ENCODE measurements around the gene TXNRD2.
"Not testable (repeated sequence)": the region's sequence is repeated elsewhere in the genome, so short reads cannot be mapped to it uniquely, and the experiment has no call there.

TXNRD2 gene

DNA sequence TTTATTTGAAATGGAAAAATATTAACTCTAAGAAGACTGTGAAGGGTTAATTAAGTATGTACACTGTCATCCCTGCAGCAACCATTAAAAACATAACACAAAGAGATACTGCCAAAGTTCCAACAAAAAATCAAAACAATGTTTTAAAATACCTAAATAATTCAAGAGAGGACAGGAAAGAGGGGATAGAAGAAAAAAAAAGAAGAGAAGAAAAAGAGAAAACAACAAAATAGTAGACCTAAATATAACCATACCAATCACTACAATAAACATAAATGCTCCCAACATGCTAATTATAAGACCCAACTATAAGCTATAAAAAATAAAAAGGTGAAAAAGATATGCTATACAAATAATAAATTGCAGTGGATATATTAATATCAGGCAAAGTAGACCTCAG lies 107.0 kb downstream of the TXNRD2 start:
- Histone ChIP-seq H3K4ac (ENCODE audit: low read depth in 1 of 2, low read length in 2 of 2) (no peak overlapping the region), H4K91ac (ENCODE audit: low read length) (no peak overlapping the region), H3K18ac (ENCODE audit: low read depth in 1 of 2, low read length in 2 of 2) (no peak overlapping the region), H3K36me3 (ENCODE audit: control insufficient read depth in 1 of 2, insufficient read depth in 2 of 2, low read depth in 1 of 2, low read length in 2 of 2) (no peaks in the 10 kb centered on the region), H3K4me1 (ENCODE audit: control insufficient read depth, insufficient read depth, low read depth, low read length) (no peaks in the 10 kb centered on the region), H3K14ac (ENCODE audit: low read length in 2 of 2) (no peak overlapping the region), H2AK5ac (ENCODE audit: low read length, severe bottlenecking) (no peak overlapping the region), H2BK12ac (ENCODE audit: low read length in 2 of 2) (no peak overlapping the region), H2BK15ac (ENCODE audit: low read depth, poor library complexity, severe bottlenecking) (no peak overlapping the region), H3K4me2 (ENCODE audit: low read length, poor library complexity, severe bottlenecking) (no peak overlapping the region), H3K9ac (ENCODE audit: low read length) (no peak overlapping the region), H3K27ac (ENCODE audit: low read length, poor library complexity, severe bottlenecking) (no peak overlapping the region), H3K4me3 (ENCODE audit: insufficient read depth in 1 of 2, low read depth in 1 of 2, low read length in 2 of 2) (no peak overlapping the region), H2BK5ac (ENCODE audit: low read depth, low read length, poor library complexity, severe bottlenecking) (no peak overlapping the region), H3K9me3 (ENCODE audit: control insufficient read depth, low read length) (no peaks in the 10 kb centered on the region), H4K8ac (ENCODE audit: low read length) (no peak overlapping the region), H2BK120ac (ENCODE audit: low read depth, low read length) (no peak overlapping the region), H3K79me1 (replicated peaks; ENCODE audit: low read length, poor library complexity, severe bottlenecking) (peaks cover 9% of the 10 kb centered on the region), H2AFZ (ENCODE audit: low read depth, low read length) (no peak overlapping the region), H3K27me3 (ENCODE audit: control insufficient read depth in 1 of 2, insufficient read depth in 1 of 2, low read length in 2 of 2) (no peaks in the 10 kb centered on the region), H3K23ac (ENCODE audit: low read length in 2 of 2) (no peak overlapping the region)
- no peak for DNase-seq

DNA sequence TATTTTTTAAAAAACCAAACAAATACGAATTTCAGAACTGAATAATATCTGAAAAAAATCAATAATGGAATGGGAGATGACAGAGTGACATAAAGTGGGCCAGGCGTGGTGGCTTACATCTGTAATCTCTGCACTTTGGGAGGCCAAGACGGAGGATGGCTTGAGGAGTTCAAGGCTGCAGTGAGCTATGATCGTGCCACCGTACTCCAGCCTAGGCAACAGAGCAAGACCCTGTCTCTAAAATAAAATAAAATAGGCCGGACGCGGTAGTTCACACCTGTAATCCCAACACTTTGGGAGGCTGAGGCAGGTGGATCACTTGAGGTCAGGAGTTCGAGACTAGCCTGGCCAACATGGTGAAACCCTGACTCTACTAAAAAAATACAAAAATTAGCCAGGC lies 108.3 kb downstream of the TXNRD2 start:
- not testable (repeated sequence) for H3K79me1 ChIP-seq (replicated peaks; ENCODE audit: low read length, poor library complexity, severe bottlenecking); H3K27me3 ChIP-seq (ENCODE audit: control insufficient read depth in 1 of 2, insufficient read depth in 1 of 2, low read length in 2 of 2); H2BK12ac ChIP-seq (ENCODE audit: low read length in 2 of 2); H3K9me3 ChIP-seq (ENCODE audit: control insufficient read depth, low read length); H4K91ac ChIP-seq (ENCODE audit: low read length); H3K18ac ChIP-seq (ENCODE audit: low read depth in 1 of 2, low read length in 2 of 2); H4K8ac ChIP-seq (ENCODE audit: low read length); H3K14ac ChIP-seq (ENCODE audit: low read length in 2 of 2); H3K27ac ChIP-seq (ENCODE audit: low read length, poor library complexity, severe bottlenecking); H3K4me2 ChIP-seq (ENCODE audit: low read length, poor library complexity, severe bottlenecking); H2AFZ ChIP-seq (ENCODE audit: low read depth, low read length); DNase-seq; H2AK5ac ChIP-seq (ENCODE audit: low read length, severe bottlenecking); H3K4me3 ChIP-seq (ENCODE audit: insufficient read depth in 1 of 2, low read depth in 1 of 2, low read length in 2 of 2); H3K9ac ChIP-seq (ENCODE audit: low read length); H3K4ac ChIP-seq (ENCODE audit: low read depth in 1 of 2, low read length in 2 of 2); H3K23ac ChIP-seq (ENCODE audit: low read length in 2 of 2); H2BK15ac ChIP-seq (ENCODE audit: low read depth, poor library complexity, severe bottlenecking); H2BK120ac ChIP-seq (ENCODE audit: low read depth, low read length); H3K4me1 ChIP-seq (ENCODE audit: control insufficient read depth, insufficient read depth, low read depth, low read length); H2BK5ac ChIP-seq (ENCODE audit: low read depth, low read length, poor library complexity, severe bottlenecking); H3K36me3 ChIP-seq (ENCODE audit: control insufficient read depth in 1 of 2, insufficient read depth in 2 of 2, low read depth in 1 of 2, low read length in 2 of 2)
- WGBS: 86% methylated on average over 7 of the region's 9 CpGs

GRCh38 chr22:19832476-19833108 lies 109.0 kb downstream of the TXNRD2 start:
- Histone ChIP-seq H3K4me3 (ENCODE audit: insufficient read depth in 1 of 2, low read depth in 1 of 2, low read length in 2 of 2) (no peak overlapping the region), H2AK5ac (ENCODE audit: low read length, severe bottlenecking) (no peak overlapping the region), H3K27me3 (ENCODE audit: control insufficient read depth in 1 of 2, insufficient read depth in 1 of 2, low read length in 2 of 2) (no peaks in the 10 kb centered on the region), H3K23ac (ENCODE audit: low read length in 2 of 2) (no peak overlapping the region), H2BK120ac (ENCODE audit: low read depth, low read length) (no peak overlapping the region), H3K27ac (ENCODE audit: low read length, poor library complexity, severe bottlenecking) (no peak overlapping the region), H3K18ac (ENCODE audit: low read depth in 1 of 2, low read length in 2 of 2) (no peak overlapping the region), H3K9ac (ENCODE audit: low read length) (no peak overlapping the region), H2AFZ (ENCODE audit: low read depth, low read length) (no peak overlapping the region), H3K4me2 (ENCODE audit: low read length, poor library complexity, severe bottlenecking) (no peak overlapping the region), H3K36me3 (ENCODE audit: control insufficient read depth in 1 of 2, insufficient read depth in 2 of 2, low read depth in 1 of 2, low read length in 2 of 2) (no peaks in the 10 kb centered on the region), H2BK12ac (ENCODE audit: low read length in 2 of 2) (no peak overlapping the region), H2BK5ac (ENCODE audit: low read depth, low read length, poor library complexity, severe bottlenecking) (no peak overlapping the region), H3K14ac (ENCODE audit: low read length in 2 of 2) (no peak overlapping the region), H3K79me1 (replicated peaks; ENCODE audit: low read length, poor library complexity, severe bottlenecking) (peaks cover 12% of the 10 kb centered on the region), H4K8ac (ENCODE audit: low read length) (no peak overlapping the region), H3K4ac (ENCODE audit: low read depth in 1 of 2, low read length in 2 of 2) (no peak overlapping the region), H4K91ac (ENCODE audit: low read length) (no peak overlapping the region), H3K9me3 (ENCODE audit: control insufficient read depth, low read length) (no peaks in the 10 kb centered on the region), H2BK15ac (ENCODE audit: low read depth, poor library complexity, severe bottlenecking) (no peak overlapping the region), H3K4me1 (ENCODE audit: control insufficient read depth, insufficient read depth, low read depth, low read length) (no peaks in the 10 kb centered on the region)
- no peak for DNase-seq
- 97% methylated on average over 7 of the region's 7 CpGs for WGBS

DNA sequence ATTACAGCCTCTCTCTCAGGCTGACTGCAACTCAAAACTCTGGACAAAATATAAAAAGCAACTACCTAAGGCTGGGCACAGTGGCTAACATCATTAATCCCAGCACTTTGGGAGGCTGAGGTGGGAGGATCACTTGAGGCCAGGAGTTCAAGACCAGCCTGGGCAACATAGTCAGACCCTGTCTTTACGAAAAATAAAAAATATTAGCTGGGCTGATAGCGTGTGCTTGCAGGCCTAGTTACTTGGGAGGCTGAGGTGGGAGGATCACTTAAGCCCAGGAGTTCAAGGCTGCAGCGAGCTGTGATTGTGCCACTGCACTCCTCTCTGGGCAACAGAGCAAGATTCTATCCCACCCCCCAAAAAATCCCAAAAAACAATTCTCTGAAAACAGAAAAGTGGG lies 109.6 kb downstream of the TXNRD2 start:
- not testable (repeated sequence) for H4K8ac ChIP-seq (ENCODE audit: low read length); H3K27ac ChIP-seq (ENCODE audit: low read length, poor library complexity, severe bottlenecking); H3K4me1 ChIP-seq (ENCODE audit: control insufficient read depth, insufficient read depth, low read depth, low read length); H3K9me3 ChIP-seq (ENCODE audit: control insufficient read depth, low read length); H3K4ac ChIP-seq (ENCODE audit: low read depth in 1 of 2, low read length in 2 of 2); H2AFZ ChIP-seq (ENCODE audit: low read depth, low read length); H3K14ac ChIP-seq (ENCODE audit: low read length in 2 of 2); H3K4me3 ChIP-seq (ENCODE audit: insufficient read depth in 1 of 2, low read depth in 1 of 2, low read length in 2 of 2); H3K23ac ChIP-seq (ENCODE audit: low read length in 2 of 2); H2AK5ac ChIP-seq (ENCODE audit: low read length, severe bottlenecking); H4K91ac ChIP-seq (ENCODE audit: low read length); H3K27me3 ChIP-seq (ENCODE audit: control insufficient read depth in 1 of 2, insufficient read depth in 1 of 2, low read length in 2 of 2); H3K36me3 ChIP-seq (ENCODE audit: control insufficient read depth in 1 of 2, insufficient read depth in 2 of 2, low read depth in 1 of 2, low read length in 2 of 2); H3K9ac ChIP-seq (ENCODE audit: low read length); H3K4me2 ChIP-seq (ENCODE audit: low read length, poor library complexity, severe bottlenecking); DNase-seq; H2BK5ac ChIP-seq (ENCODE audit: low read depth, low read length, poor library complexity, severe bottlenecking); H2BK120ac ChIP-seq (ENCODE audit: low read depth, low read length); H3K18ac ChIP-seq (ENCODE audit: low read depth in 1 of 2, low read length in 2 of 2); H2BK12ac ChIP-seq (ENCODE audit: low read length in 2 of 2); H2BK15ac ChIP-seq (ENCODE audit: low read depth, poor library complexity, severe bottlenecking)
- 80% methylated on average over 2 of the region's 3 CpGs for WGBS
- H3K79me1 ChIP-seq (replicated peaks; ENCODE audit: low read length, poor library complexity, severe bottlenecking): peaks cover 13% of the 10 kb centered on the region
